Nephron (organoid): Measurements from ENCODE around the gene GRK2.

Experiments used
- H3K27ac Mint-ChIP-seq, 3 experiments: 2 replicates each; pipeline ENCODE4 v1.8.0; 2020; ENCODE audit warnings: mixed read lengths in 3 of 3, mild to moderate bottlenecking in 2 of 3, moderate library complexity in 1 of 3
- H3K27me3 Mint-ChIP-seq: 2 replicates; pipeline ENCODE4 v1.8.0; 2021; ENCODE audit warnings: low read depth, mild to moderate bottlenecking, moderate library complexity, mixed read lengths
- H3K36me3 Mint-ChIP-seq: 2 replicates; pipeline ENCODE4 v1.8.0; 2020; ENCODE audit warnings: low read depth, mixed read lengths
- H3K4me1 Mint-ChIP-seq: 2 replicates; pipeline ENCODE4 v1.8.0; 2020; ENCODE audit warnings: mixed read lengths
- H3K4me3 Mint-ChIP-seq, 3 experiments: 2 replicates each; pipeline ENCODE4 v1.8.0; 2020; ENCODE audit warnings: mild to moderate bottlenecking in 3 of 3, mixed read lengths in 3 of 3, moderate library complexity in 2 of 3
- H3K9me3 Mint-ChIP-seq: 2 replicates; pipeline ENCODE4 v1.8.0; 2020; ENCODE audit warnings: mixed read lengths
- TF ChIP-seq, protein P1 (sequence below), 3 experiments: fragments of 200-600 bp; sonication (generic); IDR thresholded peaks; one replicate each; pipeline ENCODE4 v1.5.0; 2021; ENCODE audit warnings: antibody characterized with exemption in 3 of 3; ENCODE audit not compliant: unreplicated experiment in 3 of 3

GRK2 gene

DNA sequence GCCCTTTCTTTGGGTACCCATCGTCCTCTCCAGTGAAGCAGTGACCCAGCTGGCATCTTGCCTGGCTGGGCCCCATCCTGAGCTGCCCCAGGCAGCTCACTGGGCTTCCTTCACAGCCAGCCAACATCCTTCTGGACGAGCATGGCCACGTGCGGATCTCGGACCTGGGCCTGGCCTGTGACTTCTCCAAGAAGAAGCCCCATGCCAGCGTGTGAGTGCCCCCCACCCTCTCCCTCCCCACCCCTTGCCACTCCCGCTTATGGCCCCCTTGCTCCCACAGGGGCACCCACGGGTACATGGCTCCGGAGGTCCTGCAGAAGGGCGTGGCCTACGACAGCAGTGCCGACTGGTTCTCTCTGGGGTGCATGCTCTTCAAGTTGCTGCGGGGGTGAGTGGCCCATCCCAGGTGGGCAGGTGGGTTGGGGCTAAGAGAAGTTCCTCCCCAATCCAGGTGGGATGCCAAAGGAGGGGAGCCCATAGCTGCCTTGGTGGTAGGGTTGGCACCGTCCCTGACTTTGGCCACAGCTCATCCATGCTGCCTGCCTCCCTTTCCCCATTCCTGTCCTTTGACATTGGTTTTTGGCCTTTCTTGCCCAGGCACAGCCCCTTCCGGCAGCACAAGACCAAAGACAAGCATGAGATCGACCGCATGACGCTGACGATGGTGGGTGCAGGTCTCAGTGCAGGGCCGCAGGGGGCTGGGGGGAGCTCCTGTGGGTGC is 16.0 kb downstream of the GRK2 start:
- TF ChIP-seq, protein P1, sequence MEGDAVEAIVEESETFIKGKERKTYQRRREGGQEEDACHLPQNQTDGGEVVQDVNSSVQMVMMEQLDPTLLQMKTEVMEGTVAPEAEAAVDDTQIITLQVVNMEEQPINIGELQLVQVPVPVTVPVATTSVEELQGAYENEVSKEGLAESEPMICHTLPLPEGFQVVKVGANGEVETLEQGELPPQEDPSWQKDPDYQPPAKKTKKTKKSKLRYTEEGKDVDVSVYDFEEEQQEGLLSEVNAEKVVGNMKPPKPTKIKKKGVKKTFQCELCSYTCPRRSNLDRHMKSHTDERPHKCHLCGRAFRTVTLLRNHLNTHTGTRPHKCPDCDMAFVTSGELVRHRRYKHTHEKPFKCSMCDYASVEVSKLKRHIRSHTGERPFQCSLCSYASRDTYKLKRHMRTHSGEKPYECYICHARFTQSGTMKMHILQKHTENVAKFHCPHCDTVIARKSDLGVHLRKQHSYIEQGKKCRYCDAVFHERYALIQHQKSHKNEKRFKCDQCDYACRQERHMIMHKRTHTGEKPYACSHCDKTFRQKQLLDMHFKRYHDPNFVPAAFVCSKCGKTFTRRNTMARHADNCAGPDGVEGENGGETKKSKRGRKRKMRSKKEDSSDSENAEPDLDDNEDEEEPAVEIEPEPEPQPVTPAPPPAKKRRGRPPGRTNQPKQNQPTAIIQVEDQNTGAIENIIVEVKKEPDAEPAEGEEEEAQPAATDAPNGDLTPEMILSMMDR (IDR thresholded peaks at IDR 0.05; ENCODE audit: unreplicated experiment in 3 of 3), result no peak
- Mint-ChIP-seq H3K4me3 (no peak overlapping the region), H3K9me3 (no peaks in the 10 kb centered on the region), H3K36me3 (peaks cover 24% of the 10 kb centered on the region), H3K4me1 (peaks cover 3% of the 10 kb centered on the region), H3K27me3 (no peaks in the 10 kb centered on the region), H3K27ac (no peak overlapping the region)

DNA sequence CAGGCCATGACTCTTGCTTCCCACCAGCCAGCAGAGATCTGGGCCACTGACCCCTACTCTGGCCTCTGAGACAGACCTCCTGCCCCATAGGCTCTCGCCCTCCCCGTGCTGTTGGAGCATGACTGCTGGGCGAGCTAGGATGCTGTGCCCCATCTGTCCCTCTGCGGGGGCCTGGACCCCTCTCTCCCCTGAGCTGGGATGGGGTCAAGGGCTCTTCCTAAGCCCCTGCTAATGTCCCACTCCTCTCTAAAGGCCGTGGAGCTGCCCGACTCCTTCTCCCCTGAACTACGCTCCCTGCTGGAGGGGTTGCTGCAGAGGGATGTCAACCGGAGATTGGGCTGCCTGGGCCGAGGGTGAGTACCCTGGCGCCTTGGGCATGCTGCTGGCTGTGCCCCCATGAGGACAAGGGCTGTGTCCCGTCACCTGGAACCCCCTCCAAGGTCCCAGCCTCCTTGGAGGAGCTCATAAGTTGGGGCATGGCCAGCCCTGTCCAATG is 16.7 kb downstream of the GRK2 start:
- Mint-ChIP-seq H3K9me3 (no peaks in the 10 kb centered on the region), H3K27me3 (no peaks in the 10 kb centered on the region)

DNA sequence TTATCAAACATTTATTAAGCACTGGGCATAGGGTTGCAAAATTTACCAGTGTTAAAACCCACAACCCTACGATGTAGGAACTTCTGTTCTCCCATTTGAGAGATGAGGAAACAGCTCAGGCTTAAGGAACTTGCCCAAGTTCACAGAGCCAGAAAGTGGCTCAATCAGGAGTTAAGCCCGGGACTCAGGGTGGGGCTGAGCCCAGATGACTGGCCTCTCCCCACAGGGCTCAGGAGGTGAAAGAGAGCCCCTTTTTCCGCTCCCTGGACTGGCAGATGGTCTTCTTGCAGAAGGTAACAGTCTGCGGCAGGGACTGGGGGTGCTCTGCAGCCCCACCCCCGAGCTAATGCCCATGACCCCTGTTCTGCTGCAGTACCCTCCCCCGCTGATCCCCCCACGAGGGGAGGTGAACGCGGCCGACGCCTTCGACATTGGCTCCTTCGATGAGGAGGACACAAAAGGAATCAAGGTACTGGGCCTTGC is 17.2 kb downstream of the GRK2 start:
- Mint-ChIP-seq H3K36me3 (peaks cover 24% of the 10 kb centered on the region), H3K4me1 (peaks cover 11% of the 10 kb centered on the region), H3K27ac (no peak overlapping the region), H3K9me3 (no peaks in the 10 kb centered on the region), H3K27me3 (no peaks in the 10 kb centered on the region), H3K4me3 (no peak overlapping the region)
- TF ChIP-seq, protein P1 (IDR thresholded peaks at IDR 0.05; ENCODE audit: unreplicated experiment in 3 of 3), result no peak

More for the DNA sequence above, 16.7 kb downstream of the GRK2 start:
- Mint-ChIP-seq H3K4me1 (peaks cover 9% of the 10 kb centered on the region), H3K36me3 (peaks cover 24% of the 10 kb centered on the region), H3K27ac (no peak overlapping the region), H3K4me3 (no peak overlapping the region)
- TF ChIP-seq, protein P1 (IDR thresholded peaks at IDR 0.05; ENCODE audit: unreplicated experiment in 3 of 3), result no peak

DNA sequence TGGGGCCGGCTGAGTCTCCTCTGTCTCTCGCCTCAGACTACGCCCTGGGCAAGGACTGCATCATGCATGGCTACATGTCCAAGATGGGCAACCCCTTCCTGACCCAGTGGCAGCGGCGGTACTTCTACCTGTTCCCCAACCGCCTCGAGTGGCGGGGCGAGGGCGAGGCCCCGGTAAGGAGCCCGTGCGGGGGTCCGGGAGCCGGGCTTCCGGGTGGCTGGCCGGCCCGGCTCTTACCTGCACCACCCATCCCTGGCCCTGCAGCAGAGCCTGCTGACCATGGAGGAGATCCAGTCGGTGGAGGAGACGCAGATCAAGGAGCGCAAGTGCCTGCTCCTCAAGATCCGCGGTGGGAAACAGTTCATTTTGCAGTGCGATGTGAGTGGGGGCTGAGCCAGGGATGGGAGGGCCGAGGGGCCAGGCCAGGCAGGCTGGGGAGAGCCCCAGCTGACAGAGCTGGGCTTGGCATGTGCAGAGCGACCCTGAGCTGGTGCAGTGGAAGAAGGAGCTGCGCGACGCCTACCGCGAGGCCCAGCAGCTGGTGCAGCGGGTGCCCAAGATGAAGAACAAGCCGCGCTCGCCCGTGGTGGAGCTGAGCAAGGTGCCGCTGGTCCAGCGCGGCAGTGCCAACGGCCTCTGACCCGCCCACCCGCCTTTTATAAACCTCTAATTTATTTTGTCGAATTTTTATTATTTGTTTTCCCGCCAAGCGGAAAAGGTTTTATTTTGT is 18.7 kb downstream of the GRK2 start:
- Mint-ChIP-seq H3K9me3 (no peaks in the 10 kb centered on the region), H3K27ac (no peak overlapping the region), H3K4me1 (peaks cover 11% of the 10 kb centered on the region), H3K27me3 (no peaks in the 10 kb centered on the region), H3K36me3 (peaks cover 16% of the 10 kb centered on the region), H3K4me3 (no peak overlapping the region)
- TF ChIP-seq, protein P1 (IDR thresholded peaks at IDR 0.05; ENCODE audit: unreplicated experiment in 3 of 3), result no peak

DNA sequence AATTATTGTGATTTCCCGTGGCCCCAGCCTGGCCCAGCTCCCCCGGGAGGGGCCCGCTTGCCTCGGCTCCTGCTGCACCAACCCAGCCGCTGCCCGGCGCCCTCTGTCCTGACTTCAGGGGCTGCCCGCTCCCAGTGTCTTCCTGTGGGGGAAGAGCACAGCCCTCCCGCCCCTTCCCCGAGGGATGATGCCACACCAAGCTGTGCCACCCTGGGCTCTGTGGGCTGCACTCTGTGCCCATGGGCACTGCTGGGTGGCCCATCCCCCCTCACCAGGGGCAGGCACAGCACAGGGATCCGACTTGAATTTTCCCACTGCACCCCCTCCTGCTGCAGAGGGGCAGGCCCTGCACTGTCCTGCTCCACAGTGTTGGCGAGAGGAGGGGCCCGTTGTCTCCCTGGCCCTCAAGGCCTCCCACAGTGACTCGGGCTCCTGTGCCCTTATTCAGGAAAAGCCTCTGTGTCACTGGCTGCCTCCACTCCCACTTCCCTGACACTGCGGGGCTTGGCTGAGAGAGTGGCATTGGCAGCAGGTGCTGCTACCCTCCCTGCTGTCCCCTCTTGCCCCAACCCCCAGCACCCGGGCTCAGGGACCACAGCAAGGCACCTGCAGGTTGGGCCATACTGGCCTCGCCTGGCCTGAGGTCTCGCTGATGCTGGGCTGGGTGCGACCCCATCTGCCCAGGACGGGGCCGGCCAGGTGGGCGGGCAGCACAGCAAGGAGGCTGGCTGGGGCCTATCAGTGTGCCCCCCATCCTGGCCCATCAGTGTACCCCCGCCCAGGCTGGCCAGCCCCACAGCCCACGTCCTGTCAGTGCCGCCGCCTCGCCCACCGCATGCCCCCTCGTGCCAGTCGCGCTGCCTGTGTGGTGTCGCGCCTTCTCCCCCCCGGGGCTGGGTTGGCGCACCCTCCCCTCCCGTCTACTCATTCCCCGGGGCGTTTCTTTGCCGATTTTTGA is 19.5 kb downstream of the GRK2 start:
- H3K36me3 Mint-ChIP-seq, result peaks cover 8% of the 10 kb centered on the region
- H3K4me1 Mint-ChIP-seq, result peaks cover 11% of the 10 kb centered on the region
- H3K27ac Mint-ChIP-seq, result no peak overlapping the region
- no peaks in the 10 kb centered on the region for H3K9me3 Mint-ChIP-seq
- no peak overlapping the region for H3K4me3 Mint-ChIP-seq
- no peaks in the 10 kb centered on the region for H3K27me3 Mint-ChIP-seq
- TF ChIP-seq, protein P1 (IDR thresholded peaks at IDR 0.05; ENCODE audit: unreplicated experiment in 3 of 3), result no peak
